HepG2 (cell line): ENCODE results near the gene HSPB9. TPM values are rescaled to one million over a fixed set of nuclear protein-coding genes. Genes with fewer than 3 reads are reported as not detected.

ENCODE experiments used
- ATAC-seq: fragments of 200-7000 bp; cut with Tn5 transposase; 3 replicates; pipeline ENCODE4 v1.9.1; 2020; ENCODE audit warnings: mild to moderate bottlenecking, moderate library complexity
- BruUV-seq: library from RNA; stranded (reverse); fragments of 400-500 nt; replicated peaks from 2 replicates; lab custom pipeline; 2021; lab: Mats Ljungman, UMichigan
- CTCF ChIA-PET: fragments of 300-600 bp; formaldehyde crosslinking; extraction: SDS; loops from one replicate; lab custom pipeline; 2021; ENCODE audit warnings: low total read pairs, inconsistent platforms, low intra/inter-chr PET ratio; lab: Yijun Ruan, JAX
- POLR2A ChIA-PET: fragments of 350-600 bp; sonication (Branson Sonifier 250); formaldehyde crosslinking; loops from one replicate; lab custom pipeline; 2020; ENCODE audit warnings: antibody characterized with exemption, inconsistent platforms; lab: Yijun Ruan, JAX
- DNase-seq: peaks from one replicate; pipeline ENCODE4 v3.0.0-alpha.2; 2015; ENCODE audit warnings: low spot score
- FAIRE-seq: peaks from 3 replicates; lab custom pipeline; 2011; peaks lifted over from hg19 to GRCh38; lab: Jason Lieb, UNC
- H2AFZ ChIP-seq: one replicate; pipeline ENCODE4 v1.6.1; 2011; ENCODE audit warnings: low read length, inconsistent platforms
- H3K27ac ChIP-seq: fragments of 300-600 bp; 3 replicates; pipeline ENCODE4 v1.8.0; 2011; ENCODE audit warnings: mixed run types, mild to moderate bottlenecking, mixed read lengths, low read length, inconsistent platforms; ENCODE audit not compliant: insufficient read depth; ENCODE audit errors: extremely low read length
- H3K27me3 ChIP-seq, 2 experiments: fragments of 200-600 bp in 1 of 2; 2 replicates in 1 of 2; 3 replicates in 1 of 2; pipeline versions ENCODE4 v1.6.0 to v1.8.0; 2011; ENCODE audit warnings: low read length in 2 of 2, mild to moderate bottlenecking in 2 of 2, moderate library complexity in 2 of 2, inconsistent platforms in 1 of 2; ENCODE audit not compliant: insufficient read depth in 2 of 2, control insufficient read depth in 1 of 2
- H3K36me3 ChIP-seq, 2 experiments: fragments of 200-600 bp in 1 of 2; replicated peaks in 1 of 2; 2 replicates in 1 of 2; 3 replicates in 1 of 2; pipeline versions ENCODE4 v1.5.1 to v1.8.0; 2011; ENCODE audit warnings: low read length in 2 of 2, inconsistent platforms in 1 of 2; ENCODE audit not compliant: insufficient read depth in 2 of 2, control insufficient read depth in 1 of 2
- H3K4me1 ChIP-seq: 2 replicates; pipeline ENCODE4 v1.5.1; 2012; ENCODE audit warnings: low read length, inconsistent platforms; ENCODE audit not compliant: insufficient read depth
- H3K4me2 ChIP-seq: 2 replicates; pipeline ENCODE4 v1.6.0; 2011; ENCODE audit warnings: low read depth, low read length, inconsistent platforms
- H3K4me3 ChIP-seq, 3 experiments: fragments of 200-600 bp in 1 of 3; sonication (generic), shearing (Covaris generic) in 1 of 3; replicated peaks in 1 of 3; 2 replicates each; pipeline ENCODE4 v1.5.1; 2011 to 2016; ENCODE audit warnings: low read length in 3 of 3, inconsistent platforms in 2 of 3, low read depth in 2 of 3, mild to moderate bottlenecking in 2 of 3, control low read depth in 1 of 3, mixed read lengths in 1 of 3; ENCODE audit not compliant: insufficient read depth in 1 of 3
- H3K79me2 ChIP-seq: one replicate; pipeline ENCODE4 v1.6.1; 2011; ENCODE audit warnings: low read length, inconsistent platforms; ENCODE audit not compliant: insufficient read depth
- H3K9ac ChIP-seq: 2 replicates; pipeline ENCODE4 v1.6.0; 2011; ENCODE audit warnings: mild to moderate bottlenecking, low read depth, low read length, inconsistent platforms; ENCODE audit not compliant: insufficient read depth
- H3K9me3 ChIP-seq: 2 replicates; pipeline ENCODE4 v1.5.1; 2012; ENCODE audit warnings: mild to moderate bottlenecking, low read length
- H4K20me1 ChIP-seq: 2 replicates; pipeline ENCODE4 v1.6.0; 2011; ENCODE audit warnings: inconsistent platforms, mild to moderate bottlenecking, low read length, moderate library complexity; ENCODE audit not compliant: insufficient read depth
- ATF4 ChIP-seq, 2 experiments: fragments of 450-650 bp in 1 of 2; sonication (generic) in 1 of 2; formaldehyde crosslinking; IDR thresholded peaks; 2 replicates each; pipeline versions ENCODE4 v1.5.0 to v1.8.0; 2020 to 2022; ENCODE audit warnings: mild to moderate bottlenecking in 1 of 2, missing genetic modification reagents in 1 of 2
- FOXO1 ChIP-seq: sonication (generic); formaldehyde crosslinking; IDR thresholded peaks from 2 replicates; pipeline ENCODE4 v1.4.0; 2020; ENCODE audit warnings: missing genetic modification reagents
- JARID2 ChIP-seq: sonication (generic); formaldehyde crosslinking; IDR thresholded peaks from 2 replicates; pipeline ENCODE4 v1.8.1; 2023; ENCODE audit warnings: missing genetic modification reagents, inconsistent platforms; ENCODE audit not compliant: insufficient replicate concordance
- MAFK ChIP-seq, 2 experiments: IDR thresholded peaks in 1 of 2; conservative IDR thresholded peaks in 1 of 2; 2 replicates each; pipeline ENCODE4 v1.6.1; 2011; ENCODE audit warnings: improper control_type of control experiment in 2 of 2, low read length in 2 of 2
- NR2C2 ChIP-seq: sonication (generic); formaldehyde crosslinking; IDR thresholded peaks from 2 replicates; pipeline ENCODE4 v1.4.0; 2020; ENCODE audit warnings: missing genetic modification reagents, mild to moderate bottlenecking, moderate library complexity, borderline replicate concordance
- NR3C1 ChIP-seq: sonication (generic); formaldehyde crosslinking; IDR thresholded peaks from 2 replicates; pipeline ENCODE4 v1.4.0; 2020; ENCODE audit warnings: missing genetic modification reagents
- SCMH1 ChIP-seq: sonication (generic); formaldehyde crosslinking; IDR thresholded peaks from 2 replicates; pipeline ENCODE4 v1.9.0; 2021; ENCODE audit warnings: missing genetic modification reagents, mild to moderate bottlenecking, borderline replicate concordance
- SETDB1 ChIP-seq: sonication (generic); formaldehyde crosslinking; IDR thresholded peaks from 2 replicates; pipeline ENCODE4 v1.5.1; 2020; ENCODE audit warnings: missing genetic modification reagents, mild to moderate bottlenecking, borderline replicate concordance
- STAG1 ChIP-seq: sonication (generic); formaldehyde crosslinking; IDR thresholded peaks from 2 replicates; pipeline ENCODE4 v1.4.0; 2020; ENCODE audit warnings: missing genetic modification reagents
- TOPORS ChIP-seq: sonication (generic); formaldehyde crosslinking; IDR thresholded peaks from 2 replicates; pipeline ENCODE4 v1.8.0; 2023; ENCODE audit warnings: mild to moderate bottlenecking, missing genetic modification reagents
- WIZ ChIP-seq: sonication (generic); formaldehyde crosslinking; IDR thresholded peaks from 2 replicates; pipeline ENCODE4 v1.5.1; 2020; ENCODE audit warnings: mild to moderate bottlenecking, missing genetic modification reagents
- ZNF251 ChIP-seq: sonication (generic); formaldehyde crosslinking; IDR thresholded peaks from 2 replicates; pipeline ENCODE4 v1.9.0; 2021; ENCODE audit warnings: mild to moderate bottlenecking, missing genetic modification reagents
- ZNF253 ChIP-seq: sonication (generic); formaldehyde crosslinking; IDR thresholded peaks from 2 replicates; pipeline ENCODE4 v1.8.0; 2022; ENCODE audit warnings: mild to moderate bottlenecking, missing genetic modification reagents, borderline replicate concordance
- ZNF607 ChIP-seq: sonication (generic); formaldehyde crosslinking; IDR thresholded peaks from 2 replicates; pipeline ENCODE4 v1.5.1; 2020; ENCODE audit warnings: missing genetic modification reagents, mild to moderate bottlenecking, borderline replicate concordance
- ZNF614 ChIP-seq: IDR thresholded peaks from 2 replicates; pipeline ENCODE4 v1.6.1; 2018; ENCODE audit warnings: missing biosample characterization, missing genetic modification reagents, inconsistent platforms, borderline replicate concordance
- ZNF644 ChIP-seq: IDR thresholded peaks from 2 replicates; pipeline ENCODE4 v1.6.1; 2016; ENCODE audit warnings: low read depth
- ZNF839 ChIP-seq: sonication (generic); formaldehyde crosslinking; IDR thresholded peaks from 2 replicates; pipeline ENCODE4 v1.4.0; 2020; ENCODE audit warnings: missing genetic modification reagents, mild to moderate bottlenecking, borderline replicate concordance
- WGBS: methylation state at CpG from one replicate; pipeline ENCODE4 v1.1.6; 2017; ENCODE audit warnings: low lambda C conversion rate; 5-methylcytosine and 5-hydroxymethylcytosine counted together
- in situ Hi-C: cut with HindIII; loops from 2 replicates; pipeline ENCODE4 v1.10.0; 2017; ENCODE audit warnings: low pct_unique_long_range_greater_than_20kb; ENCODE audit not compliant: extremely low pct_ligation_motif_present
- intact Hi-C: fragments of 100-400 bp; cut with micrococcal nuclease; formaldehyde crosslinking; loops from one replicate; pipeline ENCODE4 v1.10.0; 2022; ENCODE audit not compliant: unreplicated experiment
- polyA plus RNA-seq, 8 experiments: library from polyadenylated mRNA; depleted of rRNA in 3 of 8; stranded (reverse) in 7 of 8; unstranded in 1 of 8; fragments of >200 nt; fragmentation: Illumina TruSeq in 4 of 8; extraction: Trizol in 4 of 8; gene quantifications; 2 replicates each; pipeline versions ENCODE4 v1.2.1 to v1.2.3, GENCODE V29; 2011 to 2016; ENCODE audit warnings: low read depth in 4 of 8, missing spikeins in 1 of 8, mixed read lengths in 1 of 8; ENCODE audit not compliant: insufficient read depth in 1 of 8
- total RNA-seq, 5 experiments: library from RNA; depleted of rRNA; stranded (reverse); fragments of >200 nt; fragmentation: Illumina TruSeq; extraction: Trizol; gene quantifications; 2 replicates each; pipeline ENCODE4 v1.2.3, GENCODE V29; 2016; ENCODE audit warnings: low read depth in 1 of 5

HSPB9 gene
- total and polyA plus RNA-seq, 2 of the 13 experiments (the other 11 are each of a cell fraction or from before 2014, with no cell fraction given) = 0.05 to 0.24 TPM

GRCh38 chr17:42078396-42079043 is 44.1 kb upstream of the HSPB9 start:
- DNase-seq (no peak), FAIRE-seq (no peak), ATAC-seq (no peak)
- no peak overlapping the region for H3K4me2 ChIP-seq
- no peak overlapping the region for H3K27ac ChIP-seq
- no peaks in the 10 kb centered on the region for H3K9me3 ChIP-seq
- no peaks in the 10 kb centered on the region for H4K20me1 ChIP-seq
- peaks cover 71% of the 10 kb centered on the region for H3K4me1 ChIP-seq
- intact Hi-C loops (no loop called here), in situ Hi-C loops (no loop called here)
- 55% methylated on average over 8 of the region's 8 CpGs for WGBS
- CTCF ChIA-PET = interaction anchor here (0.6 kb wide), 1 partner anchor 11 kb away, joined by 3 read pairs; no protein-coding TSS in a partner anchor
- H3K4me3 ChIP-seq = no peak overlapping the region
- H3K79me2 ChIP-seq = no peaks in the 10 kb centered on the region
- no peak overlapping the region for H2AFZ ChIP-seq
- H3K27me3 ChIP-seq = peaks cover 0 to 5% of the 10 kb centered on the region in 2 experiments; a peak in 1 of 5 replicates
- H3K9ac ChIP-seq = no peak overlapping the region
- no peaks in the 10 kb centered on the region for H3K36me3 ChIP-seq
- POLR2A ChIA-PET = no interaction called here
- BruUV-seq = no TSS peak
- TF ChIP-seq ZNF839 (no peak), TOPORS (CRISPR knock-in tag) (no peak), JARID2 (no peak), STAG1 (CRISPR knock-in tag) (peak; percentile 28; the same call in 1 of the 2 replicates), WIZ (CRISPR knock-in tag) (no peak), NR3C1 (CRISPR knock-in tag) (no peak), FOXO1 (no peak), SCMH1 (CRISPR knock-in tag) (no peak), ATF4 (CRISPR knock-in tag; IDR thresholded peaks at IDR 0.05) (no peak), SETDB1 (CRISPR knock-in tag) (no peak), ZNF607 (no peak), ZNF253 (CRISPR knock-in tag) (no peak), NR2C2 (CRISPR knock-in tag) (no peak), ZNF251 (CRISPR knock-in tag) (no peak), MAFK (conservative IDR thresholded peaks at IDR 0.05 in 1 of 2, IDR thresholded peaks at IDR 0.05 in 1 of 2; ENCODE audit: low read length in 2 of 2) (peak; percentile 23 to 50; a peak in 2 of 4 replicates), ZNF614 (CRISPR knock-in tag) (no peak), ZNF644 (CRISPR knock-in tag) (no peak)
